Endothelial cell of umbilical vein (primary cell): ENCODE results near the gene MZT2A. TPM values are rescaled to one million over a fixed set of nuclear protein-coding genes. Genes with fewer than 3 reads are reported as not detected.

Experiments used
- BruUV-seq: library from RNA; stranded (reverse); fragments of 400-500 nt; replicated peaks from 2 replicates; lab custom pipeline; 2021; lab: Mats Ljungman, UMichigan
- CTCF ChIA-PET: fragments of 300-600, 350-600 bp; sonication (Branson Sonifier 250); formaldehyde crosslinking; loops from one replicate; lab custom pipeline; 2021; ENCODE audit warnings: antibody characterized with exemption, inconsistent platforms; lab: Charles Lee
- POLR2A ChIA-PET: fragments of 300-600, 350-600 bp; sonication (Branson Sonifier 250); formaldehyde crosslinking; loops from one replicate; lab custom pipeline; 2021; ENCODE audit warnings: antibody characterized with exemption, inconsistent platforms; lab: Charles Lee
- DNase-seq: peaks from one replicate; pipeline ENCODE4 v3.0.0-alpha.2; 2011; ENCODE audit warnings: low read depth, low spot score
- FAIRE-seq: peaks from 2 replicates; lab custom pipeline; 2011; peaks lifted over from hg19 to GRCh38; lab: Jason Lieb, UNC
- H2AFZ ChIP-seq: 2 replicates; pipeline ENCODE4 v1.6.0; 2012; ENCODE audit warnings: low read depth, low read length, control low read depth, inconsistent platforms
- H3K27ac ChIP-seq: 2 replicates; pipeline ENCODE4 v1.5.1; 2011; ENCODE audit warnings: low read depth, mild to moderate bottlenecking, control low read depth, low read length, moderate library complexity; ENCODE audit not compliant: insufficient read depth
- H3K27me3 ChIP-seq, 2 experiments: 2 replicates each; pipeline versions ENCODE4 v1.6.0 to v1.6.1; 2011; ENCODE audit warnings: low read length in 2 of 2, mixed read lengths in 1 of 2; ENCODE audit not compliant: control insufficient read depth in 2 of 2, insufficient read depth in 2 of 2
- H3K36me3 ChIP-seq, 2 experiments: 2 replicates in 1 of 2; 3 replicates in 1 of 2; pipeline ENCODE4 v1.5.1; 2011; ENCODE audit warnings: low read length in 2 of 2, mild to moderate bottlenecking in 1 of 2, moderate library complexity in 1 of 2; ENCODE audit not compliant: control insufficient read depth in 2 of 2, insufficient read depth in 2 of 2; ENCODE audit errors: extremely low read depth in 1 of 2
- H3K4me1 ChIP-seq: 3 replicates; pipeline ENCODE4 v1.5.1; 2011; ENCODE audit warnings: mild to moderate bottlenecking, low read length; ENCODE audit not compliant: control insufficient read depth, insufficient read depth; ENCODE audit errors: extremely low read depth
- H3K4me2 ChIP-seq: 2 replicates; pipeline ENCODE4 v1.6.1; 2011; ENCODE audit warnings: low read length, control low read depth, mixed read lengths; ENCODE audit not compliant: insufficient read depth
- H3K4me3 ChIP-seq, 3 experiments: fragments of 200-600 bp in 1 of 3; sonication (generic), shearing (Covaris generic) in 1 of 3; replicated peaks in 1 of 3; 2 replicates each; pipeline ENCODE4 v1.5.1; 2011 to 2016; ENCODE audit warnings: control low read depth in 3 of 3, low read length in 3 of 3, mild to moderate bottlenecking in 2 of 3, inconsistent platforms in 1 of 3, low read depth in 1 of 3, moderate library complexity in 1 of 3; ENCODE audit not compliant: insufficient read depth in 1 of 3
- H3K79me2 ChIP-seq: 2 replicates; pipeline ENCODE4 v1.6.0; 2012; ENCODE audit warnings: low read length, inconsistent platforms; ENCODE audit not compliant: control insufficient read depth, insufficient read depth
- H3K9ac ChIP-seq: replicated peaks from 2 replicates; pipeline ENCODE3; 2011; ENCODE audit warnings: low read length, control low read depth; ENCODE audit not compliant: insufficient read depth; ENCODE audit errors: extremely low read depth
- H3K9me1 ChIP-seq: replicated peaks from 3 replicates; pipeline ENCODE4 v1.6.0; 2011; ENCODE audit warnings: mild to moderate bottlenecking, low read length; ENCODE audit not compliant: control insufficient read depth, insufficient read depth; ENCODE audit errors: extremely low read depth
- H3K9me3 ChIP-seq: replicated peaks from 2 replicates; pipeline ENCODE4 v1.5.1; 2012; ENCODE audit warnings: low read length, inconsistent platforms; ENCODE audit not compliant: control insufficient read depth, insufficient read depth
- H4K20me1 ChIP-seq: replicated peaks from 2 replicates; pipeline ENCODE3; 2011; ENCODE audit warnings: mild to moderate bottlenecking, low read length; ENCODE audit not compliant: control insufficient read depth, insufficient read depth; ENCODE audit errors: extremely low read depth
- EZH2 ChIP-seq: IDR thresholded peaks from 2 replicates; pipeline ENCODE4 v1.6.1; 2012; ENCODE audit warnings: borderline replicate concordance, low read depth, mild to moderate bottlenecking, moderate library complexity, low read length, inconsistent platforms; ENCODE audit not compliant: severe bottlenecking
- GATA2 ChIP-seq: IDR thresholded peaks from 2 replicates; pipeline ENCODE4 v1.7.0; 2011; ENCODE audit warnings: low read depth, mild to moderate bottlenecking, moderate library complexity, mixed read lengths, low read length; ENCODE audit not compliant: insufficient read length, insufficient read depth
- JUN ChIP-seq: IDR thresholded peaks from 2 replicates; pipeline ENCODE4 v1.6.1; 2011; ENCODE audit warnings: borderline replicate concordance, low read depth; ENCODE audit not compliant: insufficient read length, insufficient read depth
- MAX ChIP-seq: IDR thresholded peaks from 2 replicates; pipeline ENCODE4 v1.6.1; 2011; ENCODE audit not compliant: insufficient read depth, insufficient read length
- MYC ChIP-seq: IDR thresholded peaks from one replicate; pipeline ENCODE4 v1.6.1; 2011; ENCODE audit warnings: mild to moderate bottlenecking, low read depth, low read length
- POLR2A ChIP-seq: IDR thresholded peaks from 2 replicates; pipeline ENCODE4 v1.6.1; 2012; ENCODE audit warnings: low read depth, mild to moderate bottlenecking, control low read depth, low read length
- POLR2AphosphoS5 ChIP-seq: IDR thresholded peaks from 2 replicates; pipeline ENCODE4 v1.6.1; 2012; ENCODE audit warnings: low read depth, mild to moderate bottlenecking, control low read depth, low read length, moderate library complexity; ENCODE audit not compliant: insufficient read depth
- dilution Hi-C: fragments of 300-500 bp; cut with MboI; formaldehyde crosslinking; loops from one replicate; pipeline ENCODE4 v1.15.0; 2019; ENCODE audit warnings: low sequenced_read_pairs; ENCODE audit not compliant: extremely low pct_ligation_motif_present
- intact Hi-C: fragments of 100-400 bp; cut with micrococcal nuclease; formaldehyde crosslinking; loops from one replicate; pipeline ENCODE4 v1.10.0; 2022
- polyA plus RNA-seq, 4 experiments: library from polyadenylated mRNA; depleted of rRNA in 3 of 4; stranded (reverse) in 3 of 4; unstranded in 1 of 4; fragments of >200 nt; gene quantifications; 2 replicates each; pipeline versions ENCODE4 v1.2.1 to v1.2.3, GENCODE V29; 2011 to 2012; ENCODE audit warnings: missing spikeins in 1 of 4
- total RNA-seq: library from RNA; stranded (reverse); gene quantifications from 2 replicates; pipeline ENCODE4 v1.2.3, GENCODE V29; 2021
- TF ChIP-seq, protein P1 (sequence below), 2 donors: IDR thresholded peaks; 1 replicate in 1 of 2; 2 replicates in 1 of 2; pipeline ENCODE4 v1.5.1; 2011; ENCODE audit warnings: low read length in 2 of 2, mild to moderate bottlenecking in 2 of 2, moderate library complexity in 2 of 2, control low read depth in 1 of 2, inconsistent platforms in 1 of 2, low read depth in 1 of 2; ENCODE audit not compliant: insufficient read depth in 1 of 2; ENCODE audit errors: extremely low read depth in 1 of 2

The MZT2A gene
- total and polyA plus RNA-seq, 2 donors (not counting 3 experiments of a cell fraction or from before 2014, with no cell fraction given), result 117 to 170 TPM

DNA sequence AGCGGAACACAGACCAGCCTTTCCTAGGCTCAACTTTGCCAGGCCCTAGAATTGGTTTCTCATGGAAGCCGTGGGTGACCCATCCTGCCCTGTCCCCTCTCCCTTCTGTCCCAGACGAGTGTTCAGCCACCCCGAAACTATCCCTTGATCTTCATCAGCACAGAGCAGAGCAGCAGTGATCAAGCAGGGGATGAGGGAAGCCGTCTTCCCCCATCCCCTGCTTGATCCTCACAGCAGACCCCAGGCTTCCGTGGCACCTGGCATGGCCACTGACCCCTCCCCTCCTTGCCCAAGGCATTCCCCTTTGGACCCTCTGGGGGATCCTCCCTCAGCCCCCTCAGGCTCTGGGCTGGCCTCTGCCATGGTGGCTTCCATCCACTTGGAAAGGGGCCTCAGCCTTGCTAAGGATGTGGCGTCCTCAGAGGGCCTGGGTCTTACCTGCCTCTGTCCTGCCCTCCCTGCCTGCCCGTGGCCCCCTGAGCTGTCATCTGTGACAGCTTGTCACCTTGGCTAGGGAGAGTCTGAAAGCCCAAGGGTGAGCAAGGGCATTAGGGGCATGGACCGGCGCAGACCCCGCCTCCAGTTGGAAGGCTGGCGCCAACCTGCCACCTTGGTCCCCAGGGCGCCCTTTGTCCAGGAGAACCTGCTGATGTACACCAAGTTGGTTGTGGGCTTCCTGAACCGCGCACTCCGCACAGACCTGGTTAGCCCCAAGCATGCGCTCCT, 25.1 kb upstream of the MZT2A start:
- no peak overlapping the region for H2AFZ ChIP-seq

More for the DNA sequence above, 25.1 kb upstream of the MZT2A start:
- H3K9me1 ChIP-seq, result no peaks in the 10 kb centered on the region
- no peaks in the 10 kb centered on the region for H4K20me1 ChIP-seq
- H3K4me1 ChIP-seq, result no peaks in the 10 kb centered on the region
- no peaks in the 10 kb centered on the region for H3K9me3 ChIP-seq
- H3K4me3 ChIP-seq, result no peak overlapping the region
- peaks cover 5 to 26% of the 10 kb centered on the region in 2 experiments for H3K36me3 ChIP-seq
- dilution Hi-C loops (no loop called here), intact Hi-C loops (no loop called here)
- H3K27ac ChIP-seq, result no peak overlapping the region
- ChIA-PET POLR2A (no interaction called here), CTCF (interaction anchor here (0.6 to 1.5 kb wide), 2 partner anchors 24 to 155 kb away, joined by 3 read pairs; no protein-coding TSS in a partner anchor)
- no peak overlapping the region for H3K4me2 ChIP-seq
- DNase-seq (no peak), FAIRE-seq (no peak)
- H3K9ac ChIP-seq, result no peak overlapping the region
- H3K79me2 ChIP-seq, result no peaks in the 10 kb centered on the region
- no peaks in the 10 kb centered on the region for H3K27me3 ChIP-seq
- TF ChIP-seq POLR2AphosphoS5 (no peak), JUN (no peak), MYC (no peak), EZH2 (no peak), POLR2A (no peak), MAX (no peak), GATA2 (no peak)
- TF ChIP-seq, protein P1, sequence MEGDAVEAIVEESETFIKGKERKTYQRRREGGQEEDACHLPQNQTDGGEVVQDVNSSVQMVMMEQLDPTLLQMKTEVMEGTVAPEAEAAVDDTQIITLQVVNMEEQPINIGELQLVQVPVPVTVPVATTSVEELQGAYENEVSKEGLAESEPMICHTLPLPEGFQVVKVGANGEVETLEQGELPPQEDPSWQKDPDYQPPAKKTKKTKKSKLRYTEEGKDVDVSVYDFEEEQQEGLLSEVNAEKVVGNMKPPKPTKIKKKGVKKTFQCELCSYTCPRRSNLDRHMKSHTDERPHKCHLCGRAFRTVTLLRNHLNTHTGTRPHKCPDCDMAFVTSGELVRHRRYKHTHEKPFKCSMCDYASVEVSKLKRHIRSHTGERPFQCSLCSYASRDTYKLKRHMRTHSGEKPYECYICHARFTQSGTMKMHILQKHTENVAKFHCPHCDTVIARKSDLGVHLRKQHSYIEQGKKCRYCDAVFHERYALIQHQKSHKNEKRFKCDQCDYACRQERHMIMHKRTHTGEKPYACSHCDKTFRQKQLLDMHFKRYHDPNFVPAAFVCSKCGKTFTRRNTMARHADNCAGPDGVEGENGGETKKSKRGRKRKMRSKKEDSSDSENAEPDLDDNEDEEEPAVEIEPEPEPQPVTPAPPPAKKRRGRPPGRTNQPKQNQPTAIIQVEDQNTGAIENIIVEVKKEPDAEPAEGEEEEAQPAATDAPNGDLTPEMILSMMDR (IDR thresholded peaks at IDR 0.05; ENCODE audit: extremely low read depth in 1 of 2, insufficient read depth in 1 of 2, low read depth in 1 of 2, low read length in 2 of 2), result no peak
- BruUV-seq, result no TSS peak
